Upper lobe of left lung (tissue), 6 donors: ENCODE measurements around the gene SBNO1. TPM values are rescaled to one million over a fixed set of nuclear protein-coding genes. Genes with fewer than 3 reads are reported as not detected.
"Not testable (repeated sequence)": the region's sequence is repeated elsewhere in the genome, so short reads cannot be mapped to it uniquely, and the experiment has no call there.

Experiments
- ATAC-seq, 2 donors: fragments of 200-7000 bp; cut with Tn5 transposase; one replicate each; pipeline ENCODE4 v1.9.1; 2022; ENCODE audit warnings: mild to moderate bottlenecking in 2 of 2, moderate library complexity in 2 of 2; ENCODE audit not compliant: low FRiP score in 2 of 2
- DNase-seq, 2 donors: peaks; one replicate each; pipeline ENCODE4 v3.0.0-alpha.2; 2019 to 2020
- H3K27ac ChIP-seq, 4 donors: fragments of 200-600 bp; sonication (generic); one replicate each; pipeline ENCODE4 v1.5.1; 2016 to 2019
- H3K27me3 ChIP-seq, 4 donors: fragments of 200-600 bp; sonication (generic); one replicate each; pipeline ENCODE4 v1.5.1; 2017 to 2019
- H3K36me3 ChIP-seq, 4 donors: fragments of 200-600 bp; sonication (generic); one replicate each; pipeline ENCODE4 v1.5.1; 2016 to 2019
- H3K4me1 ChIP-seq, 4 donors: fragments of 200-600 bp; sonication (generic); one replicate each; pipeline ENCODE4 v1.5.1; 2018 to 2019
- H3K4me3 ChIP-seq, 4 donors: fragments of 200-600 bp; sonication (generic); one replicate each; pipeline ENCODE4 v1.5.1; 2017 to 2019; ENCODE audit warnings: mild to moderate bottlenecking in 2 of 4, moderate library complexity in 1 of 4
- H3K9me3 ChIP-seq, 4 donors: fragments of 200-600 bp; sonication (generic); one replicate each; pipeline ENCODE4 v1.5.1; 2018 to 2019
- EP300 ChIP-seq, 4 donors: sonication (generic); formaldehyde crosslinking; IDR thresholded peaks; one replicate each; pipeline ENCODE4 v1.5.1; 2017; ENCODE audit warnings: antibody characterized with exemption in 4 of 4, control low read depth in 2 of 4
- POLR2A ChIP-seq, 4 donors: fragments of 450-650 bp; IDR thresholded peaks; one replicate each; pipeline ENCODE4 v1.5.1; 2016 to 2017; ENCODE audit warnings: antibody characterized with exemption in 4 of 4, mild to moderate bottlenecking in 2 of 4
- POLR2AphosphoS5 ChIP-seq, 2 donors: sonication (generic); formaldehyde crosslinking; IDR thresholded peaks; one replicate each; pipeline ENCODE4 v1.5.1; 2017; ENCODE audit warnings: antibody characterized with exemption in 2 of 2
- WGBS, 2 donors: methylation state at CpG; one replicate each; pipeline ENCODE4 v1.1.5; 2017 to 2018; 5-methylcytosine and 5-hydroxymethylcytosine counted together
- total RNA-seq, 6 donors: library from RNA; depleted of rRNA in 4 of 6; stranded (reverse); fragments of >200 nt in 4 of 6; gene quantifications; one replicate each; pipeline versions ENCODE4 v1.1.0 to v1.2.1, GENCODE V29; 2016 to 2021
- TF ChIP-seq, protein P1 (sequence below), 6 experiments: fragments of 450-650 bp in 4 of 6; fragments of 200-600 bp in 2 of 6; sonication (generic) in 2 of 6; IDR thresholded peaks; one replicate each; pipeline ENCODE4 v1.5.1; 2016 to 2019; ENCODE audit warnings: antibody characterized with exemption in 6 of 6
- donor health status: DM: no; HTN: no; CAD: no; lungs with moderate emphysema.
- donor health status: DM: no; HTN: yes; CAD: no; lungs with severe emphysema.

SBNO1 gene
- total RNA-seq, 6 donors from 2014 or later = 7.5 to 25.2 (median 20.3) TPM

DNA sequence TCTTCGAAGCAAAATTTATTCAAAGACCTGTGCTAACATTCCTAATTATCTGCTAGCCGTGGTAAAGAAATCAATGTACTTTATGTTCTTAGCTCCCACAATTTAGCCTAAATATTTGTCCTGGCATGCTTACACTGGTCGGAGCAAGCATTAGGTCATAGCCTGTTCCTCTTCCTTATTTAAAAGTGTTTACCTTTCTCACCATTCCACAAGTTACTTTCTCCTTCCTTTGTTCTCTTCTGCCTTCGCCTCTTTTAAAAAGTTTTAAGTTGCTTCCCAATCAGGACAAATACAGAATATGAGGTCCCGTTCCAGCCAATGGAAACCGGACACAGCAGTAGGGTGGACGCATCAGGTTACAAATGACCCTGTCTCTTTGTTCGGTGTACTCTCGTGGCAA is 104.6 kb downstream of the SBNO1 start:
- Histone ChIP-seq H3K9me3 (no peaks in the 10 kb centered on the region), H3K36me3 (peaks cover 0 to 96% (median 72%) of the 10 kb centered on the region in 4 donors), H3K4me3 (no peak overlapping the region), H3K4me1 (peaks cover 0 to 4% (median 0%) of the 10 kb centered on the region in 4 donors), H3K27ac (no peak overlapping the region), H3K27me3 (no peaks in the 10 kb centered on the region)
- DNase-seq (no peak), ATAC-seq (no peak)
- WGBS, 2 donors = 67 to 68% methylated on average over 9 of the region's 9 CpGs
- TF ChIP-seq EP300 (IDR thresholded peaks at IDR 0.05) (no peak), POLR2A (IDR thresholded peaks at IDR 0.05) (no peak), POLR2AphosphoS5 (IDR thresholded peaks at IDR 0.05) (no peak)

DNA sequence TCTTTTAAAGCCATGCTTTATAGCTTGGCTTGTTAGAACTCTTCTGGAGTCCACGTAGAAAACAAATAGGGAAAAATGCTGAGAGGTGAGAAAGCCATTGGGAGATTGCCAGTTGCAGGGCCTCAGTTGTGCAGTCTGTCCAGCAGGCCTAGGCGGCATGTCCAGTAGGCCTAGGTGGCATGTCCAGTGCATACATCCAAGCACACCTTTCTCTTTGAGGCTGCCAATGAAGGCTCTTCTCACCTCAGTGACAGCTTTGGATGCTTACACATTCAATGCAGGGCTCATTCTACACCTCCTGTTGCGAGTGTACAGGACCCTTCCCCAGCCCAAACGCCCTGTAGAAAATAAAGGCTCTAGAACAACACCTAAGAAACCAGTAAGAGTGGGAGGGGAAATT is 106.1 kb downstream of the SBNO1 start:
- TF ChIP-seq, protein P1, sequence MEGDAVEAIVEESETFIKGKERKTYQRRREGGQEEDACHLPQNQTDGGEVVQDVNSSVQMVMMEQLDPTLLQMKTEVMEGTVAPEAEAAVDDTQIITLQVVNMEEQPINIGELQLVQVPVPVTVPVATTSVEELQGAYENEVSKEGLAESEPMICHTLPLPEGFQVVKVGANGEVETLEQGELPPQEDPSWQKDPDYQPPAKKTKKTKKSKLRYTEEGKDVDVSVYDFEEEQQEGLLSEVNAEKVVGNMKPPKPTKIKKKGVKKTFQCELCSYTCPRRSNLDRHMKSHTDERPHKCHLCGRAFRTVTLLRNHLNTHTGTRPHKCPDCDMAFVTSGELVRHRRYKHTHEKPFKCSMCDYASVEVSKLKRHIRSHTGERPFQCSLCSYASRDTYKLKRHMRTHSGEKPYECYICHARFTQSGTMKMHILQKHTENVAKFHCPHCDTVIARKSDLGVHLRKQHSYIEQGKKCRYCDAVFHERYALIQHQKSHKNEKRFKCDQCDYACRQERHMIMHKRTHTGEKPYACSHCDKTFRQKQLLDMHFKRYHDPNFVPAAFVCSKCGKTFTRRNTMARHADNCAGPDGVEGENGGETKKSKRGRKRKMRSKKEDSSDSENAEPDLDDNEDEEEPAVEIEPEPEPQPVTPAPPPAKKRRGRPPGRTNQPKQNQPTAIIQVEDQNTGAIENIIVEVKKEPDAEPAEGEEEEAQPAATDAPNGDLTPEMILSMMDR (IDR thresholded peaks at IDR 0.05) = no peak
- no peak for TF ChIP-seq EP300 (IDR thresholded peaks at IDR 0.05)
- H3K27me3 ChIP-seq = no peaks in the 10 kb centered on the region
- H3K9me3 ChIP-seq = no peaks in the 10 kb centered on the region
- 69 to 71% methylated on average over 4 of the region's 4 CpGs for WGBS, 2 donors
- DNase-seq (no peak), ATAC-seq (no peak)
- no peak overlapping the region for H3K4me3 ChIP-seq
- H3K36me3 ChIP-seq = peaks cover 6 to 98% (median 76%) of the 10 kb centered on the region in 4 donors
- no peak overlapping the region for H3K27ac ChIP-seq
- peaks cover 0 to 4% (median 0%) of the 10 kb centered on the region in 4 donors for H3K4me1 ChIP-seq

DNA sequence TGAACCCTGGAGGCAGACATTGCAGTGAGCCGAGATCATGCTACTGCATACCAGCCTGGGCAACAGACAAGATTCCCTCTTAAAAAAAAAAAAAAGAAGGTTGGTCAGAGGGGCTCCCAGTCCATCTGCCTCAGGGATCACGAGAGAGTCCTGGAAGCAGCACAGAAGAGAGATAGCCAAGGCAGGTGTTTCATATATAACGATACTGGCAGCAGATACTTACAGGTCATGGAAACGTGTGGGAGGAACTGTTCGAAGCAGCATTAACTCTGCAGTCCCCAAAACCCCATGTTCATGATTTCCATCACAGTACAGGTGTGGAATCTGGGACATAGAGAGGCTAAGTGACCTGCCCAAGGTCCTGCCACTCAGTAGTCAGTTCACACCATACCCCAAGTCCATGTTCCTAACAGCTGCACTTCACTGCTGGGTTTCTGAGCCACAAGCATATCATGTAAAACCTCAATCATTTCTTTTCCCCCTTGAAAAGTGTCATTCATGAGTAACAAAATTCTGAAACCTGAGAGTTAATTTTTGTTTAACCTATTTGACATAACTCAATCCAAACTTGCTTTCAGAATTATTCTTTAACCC is 109.7 kb downstream of the SBNO1 start:
- peaks cover 8 to 72% (median 49%) of the 10 kb centered on the region in 4 donors for H3K36me3 ChIP-seq
- H3K27ac ChIP-seq = no peak overlapping the region
- no peak overlapping the region for H3K4me3 ChIP-seq
- 76 to 90% methylated on average over 5 of the region's 5 CpGs for WGBS, 2 donors
- no peak for DNase-seq
- H3K4me1 ChIP-seq = peaks cover 15 to 29% (median 20%) of the 10 kb centered on the region in 4 donors
- no peaks in the 10 kb centered on the region for H3K27me3 ChIP-seq
- TF ChIP-seq POLR2AphosphoS5 (IDR thresholded peaks at IDR 0.05) = no peak
- TF ChIP-seq, protein P1 (IDR thresholded peaks at IDR 0.05) = no peak
- TF ChIP-seq EP300 (IDR thresholded peaks at IDR 0.05) = no peak
- no peak for TF ChIP-seq POLR2A (IDR thresholded peaks at IDR 0.05)
- H3K9me3 ChIP-seq = no peaks in the 10 kb centered on the region
- no peak for ATAC-seq

DNA sequence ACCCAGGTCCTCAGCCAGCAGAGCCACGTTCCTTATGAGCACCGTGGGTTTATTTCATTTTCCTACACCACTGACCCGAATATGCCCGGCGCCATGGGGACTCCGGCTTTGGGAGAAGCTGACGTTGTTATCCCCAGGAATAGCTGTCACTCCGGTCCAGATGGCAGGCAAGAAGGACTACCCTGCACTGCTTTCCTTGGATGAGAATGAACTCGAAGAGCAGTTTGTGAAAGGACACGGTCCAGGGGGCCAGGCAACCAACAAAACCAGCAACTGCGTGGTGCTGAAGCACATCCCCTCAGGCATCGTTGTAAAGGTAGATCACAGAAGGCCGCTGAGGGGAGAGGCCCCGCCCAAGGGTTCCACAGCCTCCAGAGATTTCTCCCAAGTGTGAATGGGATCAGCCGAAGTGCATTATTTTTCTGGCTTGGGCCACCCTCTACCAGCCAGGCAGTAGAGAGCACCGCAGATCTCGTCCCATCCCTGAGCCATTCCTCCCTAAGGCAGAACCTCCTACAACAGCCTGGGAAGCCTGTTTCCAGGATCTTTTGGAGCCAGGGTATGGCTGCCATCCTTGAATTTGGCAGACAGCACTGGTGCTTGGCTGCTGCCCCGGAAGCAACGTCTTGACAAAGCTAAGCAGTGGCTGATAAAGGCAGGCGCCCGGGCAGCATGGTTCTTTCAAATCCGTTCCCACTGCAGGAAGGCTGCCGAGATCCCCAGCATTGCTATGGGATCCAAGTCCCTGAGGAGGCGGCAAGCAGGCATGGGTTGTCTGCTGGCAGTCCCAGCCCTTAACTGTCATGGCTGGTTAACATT is 110.8 kb downstream of the SBNO1 start:
- TF ChIP-seq POLR2A (IDR thresholded peaks at IDR 0.05) = no peak
- Histone ChIP-seq H3K4me1 (peaks cover 15 to 29% (median 20%) of the 10 kb centered on the region in 4 donors), H3K27me3 (no peaks in the 10 kb centered on the region), H3K36me3 (peaks cover 8 to 69% (median 47%) of the 10 kb centered on the region in 4 donors), H3K9me3 (no peaks in the 10 kb centered on the region), H3K27ac (no peak overlapping the region), H3K4me3 (no peak overlapping the region)
- DNase-seq (no peak), ATAC-seq (peak in 1 of 2 donors; percentile 40)
- 86 to 88% methylated on average over 11 to 24 of the region's 24 CpGs for WGBS, 2 donors

DNA sequence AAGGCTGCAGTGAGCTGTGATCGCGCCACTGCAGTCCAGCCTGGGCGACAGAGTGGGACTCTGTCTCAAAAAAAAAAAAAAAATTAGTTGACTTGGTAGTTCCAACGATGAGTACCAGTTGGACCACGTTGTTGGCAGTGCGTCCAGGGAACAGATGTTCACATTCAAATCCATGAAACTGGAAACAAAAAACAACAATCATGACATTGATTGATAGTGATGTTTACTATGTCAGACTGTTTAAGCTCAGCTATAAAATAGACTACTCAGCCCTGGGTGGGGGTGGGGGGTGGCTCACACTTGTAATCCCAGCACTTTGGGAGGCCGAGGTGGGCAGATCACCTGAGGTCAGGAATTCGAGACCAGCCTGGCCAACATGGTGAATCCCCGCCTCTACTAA is 112.3 kb downstream of the SBNO1 start:
- not testable (repeated sequence) for H3K27me3 ChIP-seq, DNase-seq, H3K4me3 ChIP-seq, ATAC-seq, H3K9me3 ChIP-seq
- Histone ChIP-seq H3K4me1 (peaks cover 15 to 25% (median 20%) of the 10 kb centered on the region in 4 donors), H3K27ac (peak overlapping the region in 2 of 4 donors; percentile 64 to 71), H3K36me3 (peaks cover 8 to 54% (median 36%) of the 10 kb centered on the region in 4 donors)
- 74 to 78% methylated on average over 9 of the region's 9 CpGs for WGBS, 2 donors

DNA sequence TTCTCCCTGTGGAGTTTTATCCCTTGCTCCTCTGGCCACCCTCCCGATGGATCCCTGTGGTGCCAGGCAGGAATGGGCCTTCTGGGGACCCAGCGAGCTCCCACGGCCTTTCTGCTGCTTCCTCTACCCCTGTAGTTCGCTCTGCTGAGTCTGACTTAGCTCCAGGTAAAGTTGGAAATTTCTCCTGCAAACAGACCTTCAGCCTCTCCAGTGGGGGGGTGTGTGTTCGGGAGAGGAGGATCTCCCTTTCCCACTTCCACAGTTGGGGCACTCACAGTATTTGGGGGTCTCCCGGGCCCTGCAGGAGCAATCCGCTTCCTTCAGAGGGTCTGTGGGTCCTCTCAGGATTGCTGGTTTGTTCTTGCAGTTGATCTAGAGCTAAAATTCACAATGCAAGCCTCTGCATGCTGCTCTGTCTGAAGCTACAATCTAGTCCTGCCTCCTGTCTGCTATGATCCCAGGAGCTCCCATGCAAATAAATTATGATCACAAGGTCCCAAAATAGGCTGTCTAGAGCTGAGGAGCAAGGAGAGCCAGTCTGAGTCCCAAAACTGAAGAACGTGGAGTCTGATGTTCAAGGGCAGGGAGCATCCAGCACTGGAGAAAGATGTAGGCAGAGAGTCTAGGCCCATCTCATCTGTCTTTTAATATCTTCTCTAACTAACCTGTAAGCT is 113.1 kb downstream of the SBNO1 start:
- peak overlapping the region; percentile 64 to 82 (median 70) for H3K27ac ChIP-seq
- 80 to 96% methylated on average over 7 to 8 of the region's 8 CpGs for WGBS, 2 donors
- ATAC-seq (no peak), DNase-seq (no peak)
- H3K27me3 ChIP-seq = no peaks in the 10 kb centered on the region
- H3K9me3 ChIP-seq = no peaks in the 10 kb centered on the region
- peaks cover 8 to 45% (median 29%) of the 10 kb centered on the region in 4 donors for H3K36me3 ChIP-seq
- TF ChIP-seq, protein P1 (IDR thresholded peaks at IDR 0.05) = no peak
- TF ChIP-seq POLR2A (IDR thresholded peaks at IDR 0.05) (no peak), EP300 (IDR thresholded peaks at IDR 0.05) (no peak)
- H3K4me3 ChIP-seq = no peak overlapping the region
- H3K4me1 ChIP-seq = peaks cover 15 to 25% (median 20%) of the 10 kb centered on the region in 4 donors
